ENCODE data around the gene WDR77. TPM values are rescaled to one million over a fixed set of nuclear protein-coding genes. Genes with fewer than 3 reads are reported as not detected.

Gene WDR77
- total and polyA plus RNA-seq, 2 of the 4 experiments (the other 2 are of a cell fraction): 80.8 to 87.0 TPM

DNA sequence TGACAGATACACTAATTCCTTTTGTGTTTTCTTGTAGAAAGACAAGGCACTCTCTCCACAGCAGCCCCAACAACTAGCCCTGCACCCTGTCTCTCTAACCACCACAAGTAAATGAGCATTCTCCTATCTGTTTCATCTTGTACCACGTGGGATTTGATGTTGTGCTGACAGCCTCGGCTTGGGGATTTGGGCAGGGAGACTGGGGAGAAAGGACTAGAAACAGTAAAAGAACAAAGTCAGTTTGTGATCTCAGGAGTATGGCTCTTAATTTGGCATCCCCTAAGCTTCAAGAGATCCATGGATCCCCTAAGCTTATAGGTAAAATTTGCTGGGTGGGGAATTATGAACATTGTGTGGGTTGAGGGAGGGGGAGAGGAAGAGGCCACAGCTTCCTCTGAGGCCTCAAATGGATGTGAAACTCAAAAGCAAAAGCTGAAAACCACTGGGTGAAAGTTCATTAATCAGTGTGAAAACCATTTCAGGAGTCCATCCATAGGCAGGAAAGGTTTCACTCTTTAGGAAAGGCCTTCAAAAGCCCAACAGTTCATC lies 27.8 kb upstream of the WDR77 start:
- H3K79me1 ChIP-seq (ENCODE audit: low read depth in 1 of 2, low read length in 2 of 2): no peaks in the 10 kb centered on the region
- no peak overlapping the region for H2AK9ac ChIP-seq (replicated peaks; ENCODE audit: low read depth, low read length, poor library complexity)
- no peak for DNase-seq
- no peak overlapping the region for H2BK15ac ChIP-seq (ENCODE audit: low read depth, low read length)
- no peaks in the 10 kb centered on the region for H3K9me3 ChIP-seq (ENCODE audit: control insufficient read depth, insufficient read depth, low read length)
- intact Hi-C loops (cut with micrococcal nuclease) (no loop called here), dilution Hi-C loops (cut with HindIII; ENCODE audit: low sequenced_read_pairs, unreplicated experiment) (no loop called here), in situ Hi-C loops (cut with MboI; ENCODE audit: low sequenced_read_pairs) (loop anchor here (25.0 kb wide), 1 partner anchor 885 kb away; no protein-coding TSS in a partner anchor)
- H3K4ac ChIP-seq (ENCODE audit: low read depth, low read length): no peak overlapping the region
- TF ChIP-seq RAD21 (IDR thresholded peaks at IDR 0.05; ENCODE audit: low read length): no peak
- H4K8ac ChIP-seq (ENCODE audit: low read depth in 2 of 2, low read length in 2 of 2): no peak overlapping the region
- H4K5ac ChIP-seq (ENCODE audit: low read depth, low read length): no peak overlapping the region
- H3K9ac ChIP-seq (ENCODE audit: low read depth, low read length): no peak overlapping the region
- H3K36me3 ChIP-seq (ENCODE audit: control insufficient read depth, insufficient read depth, low read length): no peaks in the 10 kb centered on the region
- H3K4me3 ChIP-seq (ENCODE audit: insufficient read depth, low read depth, low read length): no peak overlapping the region
- H3K18ac ChIP-seq (ENCODE audit: low read depth, low read length): no peak overlapping the region
- no peak overlapping the region for H3K14ac ChIP-seq (replicated peaks; ENCODE audit: low read depth, low read length)
- H3K27ac ChIP-seq (ENCODE audit: insufficient read depth, low read length): no peak overlapping the region
- H2AFZ ChIP-seq (replicated peaks; ENCODE audit: low read length, poor library complexity): no peak overlapping the region
- no CpG with 5 or more reads among the region's 2 CpGs for WGBS, 2 experiments (ENCODE audit: extremely low coverage in 2 of 2, insufficient read length in 1 of 2)
- ChIA-PET CTCF (no interaction called here), POLR2A (ENCODE audit: unreplicated experiment) (no interaction called here)
- H4K20me1 ChIP-seq (ENCODE audit: insufficient read depth, low read length): no peaks in the 10 kb centered on the region
- ATAC-seq (ENCODE audit: low read depth): no peak
- H2BK120ac ChIP-seq (ENCODE audit: low read depth, low read length): no peak overlapping the region
- H2BK20ac ChIP-seq (ENCODE audit: low read depth, low read length): no peak overlapping the region
- no peak overlapping the region for H3K56ac ChIP-seq (ENCODE audit: extremely low read depth, insufficient read depth, low read length)
- no peak overlapping the region for H3K4me2 ChIP-seq (ENCODE audit: low read depth, low read length)
- no peak overlapping the region for H2AK5ac ChIP-seq (ENCODE audit: low read depth, low read length)
- H3K27me3 ChIP-seq (ENCODE audit: control insufficient read depth, insufficient read depth, low read length): no peaks in the 10 kb centered on the region
- no peak overlapping the region for H4K91ac ChIP-seq (ENCODE audit: insufficient read depth, low read depth, low read length)
- no peaks in the 10 kb centered on the region for H3K9me1 ChIP-seq (ENCODE audit: insufficient read depth, low read length)
- BruUV-seq (replicated peaks): no TSS peak
- no peak overlapping the region for H2BK5ac ChIP-seq (ENCODE audit: low read depth, low read length, poor library complexity, severe bottlenecking)
- H3K23ac ChIP-seq (ENCODE audit: low read depth, low read length): no peak overlapping the region
- no peaks in the 10 kb centered on the region for H3K4me1 ChIP-seq (ENCODE audit: control insufficient read depth, insufficient read depth, low read length)

Data from IMR-90 (cell line).